ENCODE data around the gene SMKR1.
"Not testable (repeated sequence)": the region's sequence is repeated elsewhere in the genome, so short reads cannot be mapped to it uniquely, and the experiment has no call there.

SMKR1 gene

DNA sequence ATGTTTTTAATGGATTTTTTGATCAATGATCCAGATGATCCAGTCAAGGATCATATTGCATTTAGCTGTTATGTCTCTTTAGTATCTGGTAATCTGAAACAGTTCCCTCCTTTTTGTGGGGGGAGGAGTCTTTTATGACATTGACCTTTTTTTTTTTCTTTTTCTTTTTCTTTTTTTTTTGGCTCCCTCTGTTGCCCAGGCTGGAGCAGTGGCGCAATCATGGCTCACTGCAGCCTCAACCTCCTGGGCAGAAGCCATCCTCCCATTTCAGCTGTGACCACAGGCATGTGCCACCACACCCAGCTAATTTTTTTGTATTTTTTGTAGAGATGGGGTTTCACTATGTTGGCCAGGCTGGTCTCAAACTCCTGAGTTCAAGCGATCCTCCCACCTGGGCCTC lies 22.1 kb downstream of the SMKR1 start:
- H3K27me3 ChIP-seq (ENCODE audit: control insufficient read depth, insufficient read depth, low read length); H3K27ac ChIP-seq (ENCODE audit: low read depth, low read length); H3K9me3 ChIP-seq (ENCODE audit: control insufficient read depth, insufficient read depth, low read length); H3K9ac ChIP-seq (ENCODE audit: low read depth, low read length); H3K4me3 ChIP-seq (ENCODE audit: low read depth, low read length); H3K36me3 ChIP-seq (ENCODE audit: control insufficient read depth, insufficient read depth, low read length): not testable (repeated sequence)
- H3K4me1 ChIP-seq (ENCODE audit: control insufficient read depth, insufficient read depth, low read length) = peaks cover 11% of the 10 kb centered on the region

DNA sequence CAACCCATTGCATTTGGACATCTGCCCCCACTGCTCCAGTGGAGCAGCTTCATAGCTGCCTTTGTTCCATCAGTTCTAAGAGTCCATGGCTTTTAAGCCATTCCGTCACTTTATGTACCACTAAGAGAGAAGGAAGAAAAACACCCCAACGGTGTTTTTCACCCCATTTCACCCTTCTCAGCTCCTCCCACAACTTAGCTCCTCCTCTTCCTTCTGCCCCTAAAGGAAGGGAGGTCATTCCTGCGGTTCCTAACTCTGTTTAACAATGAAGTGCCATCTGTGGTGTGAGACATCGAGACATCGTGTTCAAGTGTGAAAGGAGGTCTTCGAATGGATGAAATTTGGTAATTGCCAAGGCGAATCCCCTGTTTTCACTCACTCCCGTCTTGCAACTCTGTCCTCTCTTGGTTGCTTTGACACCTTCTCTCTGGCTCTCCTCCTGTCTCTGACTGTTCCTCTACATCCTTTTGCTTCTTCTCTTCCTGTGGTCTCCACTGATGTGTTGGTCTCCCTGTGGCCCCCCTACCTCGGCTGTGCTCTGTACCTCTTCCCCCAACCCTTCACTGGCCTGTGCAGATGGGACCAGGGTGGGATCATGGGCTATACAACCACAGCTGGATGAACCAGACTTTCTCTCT lies 23.0 kb downstream of the SMKR1 start:
- peaks cover 5% of the 10 kb centered on the region; the same call in 1 of the 2 replicates for H3K4me1 ChIP-seq (ENCODE audit: control insufficient read depth, insufficient read depth, low read length)
- no peaks in the 10 kb centered on the region for H3K36me3 ChIP-seq (ENCODE audit: control insufficient read depth, insufficient read depth, low read length)
- H3K9me3 ChIP-seq (ENCODE audit: control insufficient read depth, insufficient read depth, low read length) = no peaks in the 10 kb centered on the region
- no peaks in the 10 kb centered on the region for H3K27me3 ChIP-seq (ENCODE audit: control insufficient read depth, insufficient read depth, low read length)
- no peak overlapping the region for H3K4me3 ChIP-seq (ENCODE audit: low read depth, low read length)
- no peak overlapping the region for H3K27ac ChIP-seq (ENCODE audit: low read depth, low read length)
- no peak overlapping the region for H3K9ac ChIP-seq (ENCODE audit: low read depth, low read length)

DNA sequence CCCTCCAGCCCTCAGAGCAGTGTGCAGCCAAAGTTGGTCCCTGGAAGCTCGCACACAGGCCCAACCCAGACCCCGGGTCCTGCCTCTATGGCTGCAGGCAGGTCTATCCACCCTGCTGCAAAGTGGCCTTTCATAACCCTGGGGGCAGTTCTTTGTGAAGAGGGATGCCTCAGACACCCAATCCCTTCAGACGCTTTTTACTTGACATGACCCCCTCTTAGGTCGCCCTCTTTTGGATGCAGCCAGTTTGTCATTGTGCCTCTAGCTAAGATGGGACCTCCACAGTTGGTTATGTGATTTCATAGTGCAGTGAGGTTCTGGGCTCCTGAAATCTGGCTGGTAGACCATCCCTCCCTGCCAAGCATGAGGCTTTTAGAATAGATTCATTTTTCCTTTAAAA lies 27.3 kb downstream of the SMKR1 start:
- Histone ChIP-seq H3K4me1 (ENCODE audit: control insufficient read depth, insufficient read depth, low read length) (peaks cover 5% of the 10 kb centered on the region), H3K9me3 (ENCODE audit: control insufficient read depth, insufficient read depth, low read length) (no peaks in the 10 kb centered on the region), H3K9ac (ENCODE audit: low read depth, low read length) (no peak overlapping the region), H3K36me3 (ENCODE audit: control insufficient read depth, insufficient read depth, low read length) (no peaks in the 10 kb centered on the region), H3K4me3 (ENCODE audit: low read depth, low read length) (no peak overlapping the region), H3K27me3 (ENCODE audit: control insufficient read depth, insufficient read depth, low read length) (no peaks in the 10 kb centered on the region), H3K27ac (ENCODE audit: low read depth, low read length) (no peak overlapping the region)

DNA sequence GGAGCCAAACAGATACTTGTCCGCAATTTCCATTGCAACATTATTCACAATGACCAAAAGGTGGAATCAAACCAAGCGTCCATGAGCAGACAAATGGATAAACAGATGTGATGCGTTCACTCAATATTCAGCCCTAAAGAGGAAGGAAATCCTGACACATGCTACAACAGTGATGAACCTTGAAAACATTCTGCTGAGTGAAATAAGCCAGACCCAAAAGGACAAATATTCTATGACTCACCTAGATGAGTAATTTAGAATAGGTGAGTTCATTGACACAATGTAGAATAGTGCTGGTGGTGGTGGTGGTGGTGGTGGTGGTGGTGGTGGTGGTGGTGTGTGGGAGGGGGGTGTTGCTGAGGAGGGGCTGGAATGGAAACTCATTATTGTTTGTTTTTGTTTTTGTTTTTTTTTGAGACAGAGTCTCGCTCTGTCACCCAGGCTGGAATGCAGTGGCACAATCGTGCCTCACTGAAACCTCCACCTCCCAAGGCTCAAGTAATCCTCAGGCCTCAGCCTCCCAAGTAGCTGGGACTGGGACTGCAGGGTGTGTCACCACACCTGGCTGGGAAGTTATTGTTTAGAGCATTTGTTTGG lies 28.6 kb downstream of the SMKR1 start:
- no peak overlapping the region for H3K9ac ChIP-seq (ENCODE audit: low read depth, low read length)
- no peak overlapping the region for H3K4me3 ChIP-seq (ENCODE audit: low read depth, low read length)
- H3K27ac ChIP-seq (ENCODE audit: low read depth, low read length) = no peak overlapping the region
- no peaks in the 10 kb centered on the region for H3K27me3 ChIP-seq (ENCODE audit: control insufficient read depth, insufficient read depth, low read length)
- H3K36me3 ChIP-seq (ENCODE audit: control insufficient read depth, insufficient read depth, low read length) = no peaks in the 10 kb centered on the region
- H3K4me1 ChIP-seq (ENCODE audit: control insufficient read depth, insufficient read depth, low read length) = peaks cover 5% of the 10 kb centered on the region
- no peaks in the 10 kb centered on the region for H3K9me3 ChIP-seq (ENCODE audit: control insufficient read depth, insufficient read depth, low read length)

DNA sequence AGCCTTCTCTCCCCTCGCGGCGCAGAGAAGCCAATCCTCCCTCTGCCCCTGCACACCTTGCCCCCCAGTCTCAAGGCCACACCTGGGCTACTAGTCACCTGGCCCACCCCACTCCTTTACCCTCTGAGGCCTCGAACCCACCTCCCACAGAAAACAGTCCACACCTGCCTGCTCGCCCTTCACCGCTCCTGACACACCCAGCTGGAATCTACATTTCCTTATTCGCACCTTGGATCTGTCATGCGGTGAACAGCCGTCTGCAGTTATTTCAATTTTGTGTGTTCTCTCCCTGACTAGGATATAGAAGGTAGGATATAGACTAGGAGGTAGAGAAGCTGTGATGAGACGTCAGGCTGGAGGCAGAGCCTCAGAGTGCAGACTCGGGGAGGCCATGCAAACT lies 29.4 kb downstream of the SMKR1 start:
- Histone ChIP-seq H3K4me1 (ENCODE audit: control insufficient read depth, insufficient read depth, low read length) (peaks cover 5% of the 10 kb centered on the region), H3K27me3 (ENCODE audit: control insufficient read depth, insufficient read depth, low read length) (no peaks in the 10 kb centered on the region), H3K27ac (ENCODE audit: low read depth, low read length) (no peak overlapping the region), H3K36me3 (ENCODE audit: control insufficient read depth, insufficient read depth, low read length) (no peaks in the 10 kb centered on the region), H3K9me3 (ENCODE audit: control insufficient read depth, insufficient read depth, low read length) (no peaks in the 10 kb centered on the region), H3K9ac (ENCODE audit: low read depth, low read length) (no peak overlapping the region), H3K4me3 (ENCODE audit: low read depth, low read length) (no peak overlapping the region)

DNA sequence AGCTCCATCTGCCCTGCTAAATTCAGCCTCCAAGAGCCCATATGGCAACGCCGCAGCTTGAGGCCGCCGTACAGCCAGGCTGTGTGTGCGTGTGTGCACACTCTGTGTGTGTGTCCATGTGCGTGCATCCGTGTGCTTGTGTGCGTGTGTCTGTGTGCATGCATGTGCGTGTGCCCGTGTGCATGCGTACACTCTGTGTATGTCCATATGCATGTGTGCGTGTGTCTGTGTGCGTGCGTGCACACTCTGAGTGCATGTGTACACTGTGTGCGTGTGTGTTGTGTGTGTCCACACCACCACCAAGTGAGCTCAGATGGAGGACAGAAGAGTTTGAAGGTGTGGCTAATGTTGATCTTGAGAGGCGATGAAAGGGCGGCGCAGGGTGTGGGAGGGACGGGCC lies 30.0 kb downstream of the SMKR1 start:
- Histone ChIP-seq H3K9ac (ENCODE audit: low read depth, low read length) (no peak overlapping the region), H3K27me3 (ENCODE audit: control insufficient read depth, insufficient read depth, low read length) (no peaks in the 10 kb centered on the region), H3K27ac (ENCODE audit: low read depth, low read length) (no peak overlapping the region), H3K4me3 (ENCODE audit: low read depth, low read length) (no peak overlapping the region), H3K36me3 (ENCODE audit: control insufficient read depth, insufficient read depth, low read length) (no peaks in the 10 kb centered on the region), H3K4me1 (ENCODE audit: control insufficient read depth, insufficient read depth, low read length) (peaks cover 5% of the 10 kb centered on the region), H3K9me3 (ENCODE audit: control insufficient read depth, insufficient read depth, low read length) (no peaks in the 10 kb centered on the region)

DNA sequence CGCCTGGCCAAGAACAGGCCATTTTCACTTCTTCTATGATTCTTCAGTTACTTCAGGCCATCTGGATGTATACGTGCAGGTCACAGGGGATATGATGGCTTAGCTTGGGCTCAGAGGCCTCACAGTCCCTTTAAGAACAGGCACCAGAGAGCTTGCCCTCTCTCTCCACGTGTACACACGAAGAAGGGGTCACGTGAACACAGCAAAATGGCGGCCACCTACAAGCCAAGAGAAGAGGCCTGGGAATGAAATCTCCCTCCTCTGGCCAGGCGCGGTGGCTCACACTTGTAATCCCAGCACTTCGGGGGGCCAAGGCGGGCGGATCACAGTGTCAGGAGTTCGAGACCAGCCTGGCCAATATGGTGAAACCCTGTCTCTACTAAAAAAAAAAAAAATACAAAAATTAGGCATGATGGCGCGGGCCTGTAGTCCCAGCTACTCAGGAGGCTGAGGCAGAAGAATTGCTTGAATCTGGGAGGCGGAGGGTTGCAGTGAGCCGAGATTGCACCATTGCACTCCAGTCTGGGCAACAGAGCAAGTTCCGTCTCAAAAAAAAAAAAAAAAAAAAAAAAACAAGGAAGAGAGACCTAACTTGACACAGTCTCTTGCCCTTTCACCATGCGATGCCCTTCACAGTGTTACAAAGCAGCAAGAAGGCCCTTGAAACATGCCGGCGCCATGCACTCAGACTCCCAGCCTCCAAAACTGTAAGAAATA lies 32.4 kb downstream of the SMKR1 start:
- not testable (repeated sequence) for H3K36me3 ChIP-seq (ENCODE audit: control insufficient read depth, insufficient read depth, low read length); H3K9me3 ChIP-seq (ENCODE audit: control insufficient read depth, insufficient read depth, low read length); H3K27me3 ChIP-seq (ENCODE audit: control insufficient read depth, insufficient read depth, low read length); H3K27ac ChIP-seq (ENCODE audit: low read depth, low read length); H3K9ac ChIP-seq (ENCODE audit: low read depth, low read length); H3K4me1 ChIP-seq (ENCODE audit: control insufficient read depth, insufficient read depth, low read length); H3K4me3 ChIP-seq (ENCODE audit: low read depth, low read length)

DNA sequence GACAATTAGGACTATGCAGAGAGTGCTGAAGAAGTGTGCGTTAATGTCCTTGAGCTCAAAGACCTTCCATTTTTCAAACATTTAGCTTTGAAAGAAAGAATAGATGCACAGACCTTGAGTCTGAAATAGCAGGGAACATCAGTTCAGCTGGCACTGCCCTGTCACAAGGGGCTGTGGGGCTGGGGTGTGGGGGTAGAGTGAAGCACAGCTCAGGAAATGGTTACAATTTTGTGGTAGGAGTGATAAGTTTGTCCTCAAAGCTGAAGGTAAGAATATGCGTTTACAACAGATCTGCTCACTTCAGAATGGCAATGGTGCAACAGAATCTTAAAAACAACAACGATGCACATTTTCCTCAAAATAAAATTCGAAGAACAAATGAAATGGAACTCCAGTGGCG lies 33.6 kb downstream of the SMKR1 start:
- Histone ChIP-seq H3K4me1 (ENCODE audit: control insufficient read depth, insufficient read depth, low read length) (peaks cover 5% of the 10 kb centered on the region), H3K4me3 (ENCODE audit: low read depth, low read length) (no peak overlapping the region), H3K27me3 (ENCODE audit: control insufficient read depth, insufficient read depth, low read length) (no peaks in the 10 kb centered on the region), H3K9me3 (ENCODE audit: control insufficient read depth, insufficient read depth, low read length) (no peaks in the 10 kb centered on the region), H3K36me3 (ENCODE audit: control insufficient read depth, insufficient read depth, low read length) (no peaks in the 10 kb centered on the region), H3K9ac (ENCODE audit: low read depth, low read length) (no peak overlapping the region), H3K27ac (ENCODE audit: low read depth, low read length) (no peak overlapping the region)

DNA sequence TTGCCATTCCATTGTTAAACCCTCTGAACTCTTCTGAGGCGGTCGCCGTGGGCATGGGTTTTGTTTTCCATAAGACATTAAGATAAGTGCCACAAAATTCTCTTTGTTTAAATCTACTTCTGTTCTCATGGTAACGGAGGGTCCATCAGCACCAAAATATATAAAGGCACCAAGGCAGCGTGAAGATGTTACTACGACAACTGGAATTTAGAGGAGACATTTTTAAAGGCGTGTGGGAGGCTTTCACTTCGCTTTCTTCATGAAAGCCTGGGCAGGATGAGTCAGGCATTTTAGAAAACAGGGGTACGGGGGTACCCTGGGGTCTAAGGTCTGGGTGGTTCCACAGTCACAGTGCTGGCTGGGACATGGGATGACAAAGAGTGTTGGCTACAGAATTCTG lies 34.0 kb downstream of the SMKR1 start:
- Histone ChIP-seq H3K27me3 (ENCODE audit: control insufficient read depth, insufficient read depth, low read length) (no peaks in the 10 kb centered on the region), H3K27ac (ENCODE audit: low read depth, low read length) (no peak overlapping the region)

DNA sequence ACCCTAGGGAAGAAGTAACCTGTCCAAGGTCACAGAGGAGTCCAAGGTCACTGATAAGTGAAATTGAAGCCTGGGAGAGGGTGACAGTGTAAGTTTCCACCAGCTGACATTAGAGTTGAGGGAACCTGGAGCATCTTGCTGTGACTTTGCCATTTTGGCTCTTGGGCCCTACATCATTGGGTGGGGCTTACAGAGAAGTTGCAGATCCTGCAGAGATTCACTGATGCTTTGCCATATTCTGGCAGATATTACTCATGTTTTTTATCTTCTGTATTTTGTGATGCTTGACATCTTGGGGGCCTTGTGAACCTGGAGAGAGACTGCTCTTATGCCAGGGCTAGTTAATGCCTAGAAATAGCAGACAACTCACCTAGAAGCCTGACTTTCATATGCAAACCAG lies 36.5 kb downstream of the SMKR1 start:
- H3K27me3 ChIP-seq (ENCODE audit: control insufficient read depth, insufficient read depth, low read length) = no peaks in the 10 kb centered on the region
- H3K36me3 ChIP-seq (ENCODE audit: control insufficient read depth, insufficient read depth, low read length) = no peaks in the 10 kb centered on the region
- no peaks in the 10 kb centered on the region for H3K9me3 ChIP-seq (ENCODE audit: control insufficient read depth, insufficient read depth, low read length)
- no peak overlapping the region for H3K4me3 ChIP-seq (ENCODE audit: low read depth, low read length)
- H3K4me1 ChIP-seq (ENCODE audit: control insufficient read depth, insufficient read depth, low read length) = no peaks in the 10 kb centered on the region; the same call in 1 of the 2 replicates
- no peak overlapping the region for H3K9ac ChIP-seq (ENCODE audit: low read depth, low read length)
- no peak overlapping the region for H3K27ac ChIP-seq (ENCODE audit: low read depth, low read length)

More for the DNA sequence above, 34.0 kb downstream of the SMKR1 start:
- H3K4me3 ChIP-seq (ENCODE audit: low read depth, low read length) = no peak overlapping the region
- no peak overlapping the region for H3K9ac ChIP-seq (ENCODE audit: low read depth, low read length)
- H3K36me3 ChIP-seq (ENCODE audit: control insufficient read depth, insufficient read depth, low read length) = no peaks in the 10 kb centered on the region
- H3K4me1 ChIP-seq (ENCODE audit: control insufficient read depth, insufficient read depth, low read length) = peaks cover 5% of the 10 kb centered on the region
- H3K9me3 ChIP-seq (ENCODE audit: control insufficient read depth, insufficient read depth, low read length) = no peaks in the 10 kb centered on the region

DNA sequence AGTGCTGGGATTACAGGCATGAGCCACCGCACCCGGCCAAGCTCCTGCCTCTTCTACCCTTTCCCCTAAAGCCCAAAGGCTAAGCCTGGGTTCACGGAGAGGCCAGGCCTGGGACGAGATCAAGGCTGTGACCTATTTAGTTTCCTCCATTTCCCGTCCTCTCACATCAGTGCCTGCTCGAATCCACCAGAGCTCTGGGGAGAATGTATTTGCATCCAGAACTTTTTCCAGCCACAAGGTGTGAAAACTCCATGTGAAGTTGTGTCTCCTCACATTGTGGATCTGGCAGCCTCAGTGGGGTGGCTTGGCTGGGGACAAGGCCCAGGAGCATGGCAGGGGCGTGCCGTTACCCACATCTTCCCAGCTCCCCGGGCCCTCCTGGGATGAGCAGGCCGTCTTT lies 38.0 kb downstream of the SMKR1 start:
- H3K9me3 ChIP-seq (ENCODE audit: control insufficient read depth, insufficient read depth, low read length) = no peaks in the 10 kb centered on the region
- H3K4me1 ChIP-seq (ENCODE audit: control insufficient read depth, insufficient read depth, low read length) = no peaks in the 10 kb centered on the region
- H3K27me3 ChIP-seq (ENCODE audit: control insufficient read depth, insufficient read depth, low read length) = no peaks in the 10 kb centered on the region
- H3K4me3 ChIP-seq (ENCODE audit: low read depth, low read length) = no peak overlapping the region
- H3K27ac ChIP-seq (ENCODE audit: low read depth, low read length) = no peak overlapping the region
- no peaks in the 10 kb centered on the region for H3K36me3 ChIP-seq (ENCODE audit: control insufficient read depth, insufficient read depth, low read length)
- H3K9ac ChIP-seq (ENCODE audit: low read depth, low read length) = no peak overlapping the region

Data from HUES48 (cell line).